Testis (tissue), 2 donors: ENCODE measurements around the gene FAM180B.

ENCODE experiments used
- CTCF ChIP-seq, 3 experiments: fragments of 450-650 bp in 2 of 3; fragments of 200-600 bp in 1 of 3; sonication (generic) in 1 of 3; IDR thresholded peaks; one replicate each; pipeline ENCODE4 v1.5.1; 2016 to 2019; ENCODE audit warnings: antibody characterized with exemption in 3 of 3, mild to moderate bottlenecking in 2 of 3, moderate library complexity in 1 of 3
- POLR2A ChIP-seq: fragments of 450-650 bp; IDR thresholded peaks from one replicate; pipeline ENCODE4 v1.6.1; 2017; ENCODE audit warnings: antibody characterized with exemption, mild to moderate bottlenecking, moderate library complexity

DNA sequence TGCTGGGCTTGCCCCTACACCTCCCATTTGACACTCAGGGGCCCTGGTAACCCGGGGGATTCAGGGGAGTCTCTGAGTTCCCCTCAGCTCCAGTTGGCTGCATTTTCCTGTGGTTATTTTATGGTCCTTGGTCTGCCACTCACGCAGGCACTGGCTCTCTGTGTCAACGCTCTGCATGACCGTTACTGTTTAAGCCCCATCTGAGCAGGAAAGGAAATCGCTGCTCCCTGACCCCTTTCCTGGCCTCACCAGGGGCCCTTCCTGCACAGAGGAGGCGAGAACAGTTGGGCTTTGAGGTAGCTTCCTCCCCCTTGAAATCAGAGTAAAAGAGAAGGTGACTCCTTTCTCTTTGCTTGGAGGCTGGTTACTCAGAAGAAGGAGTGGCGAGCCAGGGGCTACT, 5.3 kb downstream of the FAM180B start:
- no peak for TF ChIP-seq POLR2A
- no peak for TF ChIP-seq CTCF (IDR thresholded peaks at IDR 0.05)
